Renal cortex interstitium (tissue), 11 donors: ENCODE measurements around the gene BCAR1. TPM values are rescaled to one million over a fixed set of nuclear protein-coding genes. Genes with fewer than 3 reads are reported as not detected.
"Not testable (repeated sequence)": the region's sequence is repeated elsewhere in the genome, so short reads cannot be mapped to it uniquely, and the experiment has no call there.

Experiments used
- DNase-seq, 11 donors: peaks; one replicate each; pipeline ENCODE4 v3.0.0-alpha.2; 2013; ENCODE audit warnings: low read depth in 9 of 11, low spot score in 4 of 11; ENCODE audit errors: extremely low read depth in 1 of 11
- polyA plus RNA-seq, 3 donors: library from polyadenylated mRNA; unstranded; fragments of 120-200 nt; gene quantifications; one replicate each; pipeline ENCODE4 v1.2.1, GENCODE V29; 2013; ENCODE audit not compliant: insufficient read length in 3 of 3

Gene BCAR1
- polyA plus RNA-seq, 3 donors = 40.5 to 66.3 (median 63.9) TPM

DNA sequence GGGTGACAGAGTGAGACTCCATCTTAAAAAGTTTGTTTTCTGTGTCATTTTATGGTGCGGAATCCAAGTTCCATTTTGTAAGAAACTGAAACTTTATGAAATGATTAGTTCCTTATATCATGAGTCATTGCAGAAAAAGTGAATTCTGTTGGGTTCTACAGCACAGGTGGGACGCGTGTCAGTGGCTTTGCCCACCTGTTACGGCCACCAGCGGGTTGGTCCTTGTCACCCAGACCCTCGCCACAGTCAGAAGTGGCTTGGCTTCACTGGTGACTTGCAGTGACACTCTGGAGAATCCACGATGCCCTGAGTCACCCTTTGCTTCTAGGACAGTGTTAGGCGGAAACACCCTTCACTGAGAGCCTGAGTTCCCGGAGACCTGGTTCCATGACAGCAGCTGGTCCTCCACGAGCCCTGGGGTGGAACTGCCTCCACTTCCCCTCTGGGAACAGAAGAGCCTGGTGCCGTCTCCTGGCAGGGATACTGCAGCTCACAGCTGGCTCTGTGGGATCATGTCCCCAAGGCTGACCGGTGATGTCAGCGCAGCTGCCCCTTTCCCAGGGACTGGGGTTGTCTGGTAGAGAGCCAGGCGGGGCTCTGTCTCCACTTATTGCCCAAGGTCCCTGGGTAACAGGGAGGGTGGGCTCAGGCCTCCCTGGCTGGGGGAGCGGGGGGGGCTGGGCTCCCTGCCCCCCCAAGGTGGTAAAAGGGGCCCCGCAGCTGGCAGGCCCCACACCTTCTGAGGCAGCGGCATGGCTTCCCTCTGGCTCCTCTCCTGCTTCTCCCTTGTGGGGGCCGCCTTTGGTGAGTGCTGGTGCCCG lies 33.0 kb downstream of the BCAR1 start, which contains the start of gene CTRB1:
TSS of gene CTRB1 (plus strand) at position 733 of the 821 bp plus-strand sequence. CDS start at position 753, 20 bp downstream.
- DNase-seq = no peak

DNA sequence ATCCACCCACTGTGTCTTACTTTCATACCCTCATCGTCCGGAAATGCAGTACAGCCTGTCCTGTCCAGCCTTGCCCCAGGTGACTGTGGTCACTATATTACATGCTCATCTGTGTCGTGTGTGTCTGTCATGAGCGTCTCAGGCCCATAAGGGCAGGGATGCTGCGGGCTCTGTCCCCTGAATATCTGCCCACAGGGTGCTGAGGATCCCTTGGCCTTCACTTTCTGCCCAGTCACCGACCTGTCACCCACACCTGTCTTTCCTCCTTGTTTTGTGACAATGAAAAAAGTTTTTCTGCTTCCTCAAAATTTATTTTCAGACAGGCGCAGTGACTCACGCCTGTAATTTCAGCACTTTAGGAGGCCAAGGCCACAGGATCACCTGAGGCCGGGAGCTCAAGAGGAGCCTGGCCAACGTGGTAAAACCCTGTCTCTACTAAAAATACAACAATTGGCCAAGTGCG lies 34.0 kb downstream of the BCAR1 start:
- no peak for DNase-seq

DNA sequence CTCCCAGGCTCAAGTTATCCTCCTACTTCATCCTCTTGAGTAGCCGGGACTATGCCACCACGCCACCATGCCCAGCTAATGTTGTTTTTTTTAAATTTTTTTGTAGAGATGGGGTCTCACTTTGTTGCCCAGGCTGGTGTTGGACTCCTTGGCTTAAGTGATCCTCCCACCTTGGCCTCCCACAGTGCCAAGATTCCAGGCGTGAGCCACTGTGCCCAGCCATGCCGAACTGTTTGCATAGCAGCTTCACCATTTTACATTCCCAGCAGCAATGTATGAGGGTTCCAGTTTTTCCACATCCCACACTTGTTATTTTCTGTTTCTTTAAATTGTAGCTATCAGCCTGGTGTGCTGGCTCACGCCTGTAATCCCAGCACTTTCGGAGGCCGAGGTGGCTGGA lies 34.8 kb downstream of the BCAR1 start:
- no peak for DNase-seq

DNA sequence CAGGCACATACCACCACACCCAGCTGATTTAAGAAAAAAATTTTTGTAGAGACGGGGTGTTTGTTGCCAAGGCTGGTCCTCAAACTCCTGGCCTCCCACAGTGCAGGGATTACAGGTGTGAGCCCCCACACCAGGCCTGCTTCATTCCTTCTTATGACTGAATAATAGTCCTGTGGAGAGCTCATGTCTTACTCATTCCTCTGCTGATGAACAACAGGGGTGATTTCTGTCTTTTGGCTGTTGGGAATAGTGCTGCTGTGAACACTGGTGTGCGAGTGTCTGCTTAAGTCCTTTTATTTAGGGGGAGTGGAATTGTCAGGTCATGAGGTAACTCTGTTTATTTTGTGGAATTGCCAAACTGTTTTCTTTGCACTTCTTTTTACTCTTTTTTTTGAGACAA lies 35.3 kb downstream of the BCAR1 start:
- no peak for DNase-seq

DNA sequence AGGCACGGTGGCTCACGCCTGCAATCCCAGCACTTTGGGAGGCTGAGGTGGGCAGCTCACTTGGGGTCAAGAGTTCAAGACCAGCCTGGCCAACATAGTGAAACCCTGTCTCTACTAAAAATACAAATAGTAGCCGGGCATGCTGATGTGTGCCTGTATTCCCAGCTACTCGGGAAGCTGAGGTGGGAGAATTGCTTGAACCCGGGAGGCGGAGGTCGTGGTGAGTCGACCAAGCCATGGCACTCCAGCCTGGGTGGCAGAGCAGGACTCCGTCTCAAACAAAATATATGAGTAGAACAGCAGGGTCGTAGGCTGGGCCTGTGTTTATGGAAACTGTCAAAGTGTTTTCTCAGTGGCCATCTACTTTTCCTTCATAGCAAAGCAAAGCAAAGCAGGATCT lies 40.1 kb downstream of the BCAR1 start:
- not testable (repeated sequence) for DNase-seq

DNA sequence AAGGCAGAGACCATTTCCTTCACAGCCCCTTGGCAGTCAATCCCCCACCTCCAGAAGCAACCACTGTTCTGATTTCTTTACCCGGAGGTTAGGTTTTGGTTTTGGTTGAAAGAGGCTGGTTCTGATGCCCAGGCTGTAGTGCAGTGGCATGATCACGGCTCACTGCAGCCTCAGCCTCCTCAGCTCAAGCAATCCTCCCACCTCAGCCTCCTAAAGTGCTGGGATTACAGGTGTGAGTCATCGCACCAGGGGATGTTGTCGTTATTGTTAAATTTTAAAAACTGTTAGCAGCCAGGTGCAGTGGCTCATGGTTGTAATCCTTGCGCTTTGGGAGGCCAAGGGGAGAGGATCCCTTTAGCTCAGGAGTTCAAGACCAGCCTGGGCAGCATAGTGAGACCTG lies 41.5 kb downstream of the BCAR1 start:
- no peak for DNase-seq

DNA sequence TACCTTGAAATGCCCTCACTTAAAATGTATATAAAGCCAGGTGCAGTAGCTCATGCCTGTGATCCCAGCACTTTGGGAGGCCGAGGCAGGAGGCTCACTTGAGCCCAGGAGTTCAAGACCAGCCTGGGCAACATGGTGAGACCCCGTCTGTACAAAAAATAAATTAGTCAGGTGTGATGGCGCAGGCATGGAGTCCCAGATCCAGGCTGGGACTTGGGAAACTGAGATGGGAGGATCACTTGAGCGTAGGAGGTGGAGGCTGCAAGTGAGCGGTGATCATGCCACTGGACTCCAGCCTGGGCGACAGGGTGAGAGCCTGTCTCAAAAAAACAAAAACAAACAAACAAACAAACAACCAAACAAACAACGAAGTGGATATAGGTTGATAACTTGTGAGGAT lies 41.9 kb downstream of the BCAR1 start:
- not testable (repeated sequence) for DNase-seq

DNA sequence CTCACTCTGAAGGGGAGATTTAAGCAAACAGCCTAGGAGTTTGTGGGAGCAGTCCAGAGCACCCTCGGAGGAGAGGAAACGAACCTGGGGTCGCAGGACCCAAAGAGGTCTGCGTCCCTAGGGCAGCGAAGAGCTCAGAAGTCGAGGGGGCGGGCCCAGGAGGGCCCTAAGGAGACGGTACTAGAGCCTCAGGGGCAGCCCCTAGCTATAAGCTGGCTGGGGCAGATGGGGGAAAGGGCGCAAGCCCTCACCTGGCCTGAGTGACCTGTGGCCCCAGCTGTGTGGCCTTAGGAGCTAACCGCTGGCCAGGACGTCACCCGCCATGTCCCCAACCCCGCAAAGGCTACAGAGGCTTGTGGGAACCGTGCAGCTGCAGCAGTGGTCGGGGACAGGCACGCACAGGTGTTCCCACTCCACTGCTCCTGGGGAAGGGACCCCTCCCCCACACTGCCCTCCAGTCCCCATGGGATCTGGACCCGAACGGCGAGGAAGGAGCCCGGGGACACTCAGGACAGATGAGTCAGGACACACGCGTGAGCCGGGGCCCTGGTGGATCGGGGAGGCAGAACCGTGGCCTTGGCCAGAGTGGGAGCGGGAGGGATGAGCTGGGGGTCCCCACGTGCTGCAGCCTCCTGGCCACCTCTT lies 42.4 kb downstream of the BCAR1 start:
- DNase-seq = no peak

DNA sequence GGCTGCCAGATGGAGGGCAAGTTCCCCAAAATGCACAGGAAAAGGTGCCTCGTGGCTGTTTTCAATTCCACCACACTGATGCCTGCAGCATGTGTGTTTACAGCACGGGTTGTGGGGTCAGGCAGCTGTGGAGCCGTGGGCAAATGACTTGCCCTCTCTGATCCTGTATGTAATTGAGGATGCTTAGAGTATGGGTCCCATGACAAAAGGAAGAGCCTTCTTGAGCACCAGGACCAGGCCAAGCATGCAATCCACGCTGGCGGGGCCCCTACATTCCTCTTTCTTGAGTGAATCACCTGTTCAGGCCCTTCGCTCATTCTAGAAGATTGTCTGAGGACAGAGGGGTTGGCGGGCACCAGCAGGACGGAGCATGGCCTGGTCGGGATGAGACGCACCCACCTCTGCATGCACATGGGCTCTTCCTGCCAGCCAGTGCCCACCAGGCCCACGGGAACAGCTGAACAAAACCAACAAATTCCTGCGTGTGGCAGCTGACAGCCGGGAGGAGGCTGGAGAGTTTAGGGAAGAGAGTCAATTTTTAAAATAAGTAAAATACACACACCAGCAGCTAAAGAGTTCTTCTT lies 43.1 kb downstream of the BCAR1 start:
- DNase-seq = no peak

DNA sequence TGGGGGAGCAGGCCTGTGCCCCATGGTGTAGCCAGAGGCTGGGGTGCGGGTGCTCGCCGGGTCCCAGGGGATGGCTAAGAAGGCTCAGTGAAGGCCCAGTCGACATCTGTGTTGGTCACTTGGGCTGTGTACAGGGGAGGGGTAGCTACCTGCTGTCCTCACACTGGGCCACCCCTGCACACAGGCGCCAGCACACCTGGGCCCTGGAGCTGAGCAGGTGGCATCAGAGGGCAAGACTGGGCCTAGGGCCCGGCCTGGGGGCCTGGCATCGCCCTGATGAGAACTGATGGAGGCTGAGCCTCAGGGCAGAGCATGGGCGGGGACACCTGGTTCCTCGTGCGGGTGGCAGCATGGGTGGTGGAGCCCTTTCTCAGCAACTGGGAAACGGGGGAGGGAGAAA lies 43.6 kb downstream of the BCAR1 start:
- DNase-seq = no peak

DNA sequence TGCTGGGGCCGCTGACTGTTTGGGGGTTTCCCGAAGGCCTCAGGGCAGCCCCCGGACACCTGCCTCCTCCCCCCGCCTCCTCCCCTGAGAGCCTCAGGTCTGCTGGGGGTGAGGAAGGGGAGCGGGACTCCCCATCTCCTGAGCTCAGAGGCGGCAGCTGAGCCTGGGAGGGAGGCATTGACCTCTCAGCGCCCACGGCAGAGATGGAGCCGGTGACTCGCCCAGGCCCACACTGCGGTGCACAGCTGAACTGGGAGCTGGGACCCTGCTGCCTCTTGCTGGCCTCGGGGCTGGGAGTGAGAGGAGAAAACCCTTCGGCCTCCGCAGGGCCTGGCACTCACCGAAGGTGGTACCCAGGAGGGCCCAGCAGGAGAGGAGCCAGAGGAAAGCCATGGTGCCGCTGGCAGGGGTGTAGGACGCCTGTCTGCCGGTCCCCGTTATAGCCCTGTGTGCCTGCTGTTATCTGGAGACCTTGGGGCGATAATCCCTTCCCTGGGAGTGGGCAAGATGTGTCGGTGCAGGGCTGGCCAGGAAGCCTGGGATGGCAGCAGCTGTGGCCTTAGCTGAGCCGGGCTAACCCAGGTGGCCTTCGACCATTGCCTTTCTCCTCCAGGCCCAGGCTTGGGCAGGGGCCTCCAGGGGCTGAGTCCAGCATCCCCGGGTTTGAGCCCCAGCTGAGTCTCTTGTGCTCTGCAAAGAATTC lies 44.5 kb downstream of the BCAR1 start, which contains the start of gene CTRB2:
TSS of gene CTRB2 (minus strand) at position 413 of the 703 bp plus-strand sequence. CDS start at position 393, 20 bp downstream.
- DNase-seq = no peak

DNA sequence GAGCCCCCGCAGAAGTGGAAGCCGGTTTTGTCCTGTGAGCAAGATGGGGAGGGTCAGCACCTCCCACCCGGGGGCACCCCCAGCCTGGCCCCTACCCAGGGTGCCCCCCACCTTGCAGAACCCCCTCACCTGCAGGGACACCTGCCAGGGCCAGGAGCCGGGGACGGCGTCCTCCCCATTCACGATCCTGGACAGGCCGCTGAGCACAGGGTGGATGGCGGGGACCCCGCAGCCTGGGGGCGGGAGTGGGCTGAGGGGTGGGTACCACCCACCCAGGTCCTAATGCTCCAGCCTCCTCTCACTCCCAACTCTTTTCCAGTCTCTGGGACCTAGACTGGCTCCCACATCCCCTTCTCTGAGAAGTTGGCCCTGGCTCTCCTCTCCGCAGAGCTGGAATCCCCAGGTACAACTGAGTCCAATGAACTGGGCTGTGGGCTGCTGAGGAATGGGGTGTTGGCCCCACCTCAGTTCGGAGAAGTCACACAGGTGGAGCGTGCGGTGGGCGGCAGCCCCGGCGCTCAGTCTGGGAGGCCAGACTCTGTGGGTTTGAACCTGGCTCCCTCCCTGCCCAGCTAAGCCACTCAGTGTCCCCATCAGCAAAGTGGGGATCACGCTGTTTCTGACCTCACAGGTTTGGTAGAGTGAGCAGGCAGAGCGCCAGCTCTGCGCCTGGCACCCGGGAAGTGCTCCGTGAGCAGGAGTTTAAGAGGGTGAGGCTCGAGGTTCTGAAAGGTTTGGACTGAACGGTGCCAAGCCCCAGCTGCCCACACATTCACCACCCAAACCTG lies 45.3 kb downstream of the BCAR1 start:
- not testable (repeated sequence) for DNase-seq

DNA sequence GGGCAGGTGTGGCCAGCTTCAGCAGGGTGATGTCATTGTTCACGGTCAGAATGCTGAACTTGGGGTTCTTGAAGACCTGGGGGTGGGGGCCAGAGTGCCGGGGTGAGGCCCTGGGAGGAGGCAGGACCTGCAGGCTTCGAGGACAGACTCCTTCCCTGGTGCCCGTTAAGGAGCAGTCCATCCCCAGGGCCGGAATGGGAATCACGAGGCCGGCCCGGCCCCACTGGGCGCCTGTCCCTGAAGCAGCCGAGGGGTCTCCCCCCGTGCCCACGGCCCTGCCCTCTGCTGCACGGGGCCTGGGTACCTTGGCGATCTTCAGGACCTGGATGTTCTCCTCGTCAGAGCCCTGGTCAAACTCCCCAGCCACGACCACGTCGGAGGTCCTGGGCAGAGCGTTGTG lies 46.0 kb downstream of the BCAR1 start:
- DNase-seq = not testable (repeated sequence)

DNA sequence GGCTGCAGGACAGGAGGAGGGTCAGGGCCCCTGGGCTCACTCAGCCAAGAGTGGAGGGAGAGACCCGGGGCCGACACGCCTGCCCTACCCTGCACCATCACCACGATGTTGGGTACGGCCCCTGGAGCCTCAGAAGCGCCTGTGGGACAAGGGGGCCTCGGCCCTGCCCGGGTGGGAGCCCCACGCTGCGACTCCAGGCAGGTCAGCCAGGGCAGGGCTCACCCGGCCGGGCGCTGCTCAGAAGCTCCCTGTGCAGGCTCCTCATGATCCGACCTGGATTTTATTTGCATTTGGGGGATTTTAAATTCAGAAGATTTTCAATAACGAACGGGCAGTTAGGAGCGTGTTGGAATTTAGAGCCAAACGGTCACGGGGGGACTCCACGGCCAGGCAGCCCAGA lies 46.5 kb downstream of the BCAR1 start:
- DNase-seq = not testable (repeated sequence)

DNA sequence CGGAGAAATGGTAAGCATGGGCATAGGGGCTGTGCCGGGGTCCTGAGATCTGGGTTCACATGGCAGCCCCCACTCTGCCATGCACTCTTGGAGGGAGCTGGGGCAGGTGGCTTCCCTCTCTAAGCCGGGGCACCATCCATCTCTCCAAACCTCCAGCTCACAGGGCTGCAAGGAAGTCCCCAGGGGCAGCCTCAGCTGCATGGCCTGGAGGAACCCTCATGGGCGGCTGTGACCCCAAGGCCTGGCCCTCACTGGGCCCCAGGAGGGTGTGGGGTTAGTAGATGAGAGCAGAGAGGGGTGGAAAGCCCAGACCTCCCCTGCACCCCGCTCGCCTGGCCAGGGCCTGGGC lies 47.0 kb downstream of the BCAR1 start:
- no peak for DNase-seq

DNA sequence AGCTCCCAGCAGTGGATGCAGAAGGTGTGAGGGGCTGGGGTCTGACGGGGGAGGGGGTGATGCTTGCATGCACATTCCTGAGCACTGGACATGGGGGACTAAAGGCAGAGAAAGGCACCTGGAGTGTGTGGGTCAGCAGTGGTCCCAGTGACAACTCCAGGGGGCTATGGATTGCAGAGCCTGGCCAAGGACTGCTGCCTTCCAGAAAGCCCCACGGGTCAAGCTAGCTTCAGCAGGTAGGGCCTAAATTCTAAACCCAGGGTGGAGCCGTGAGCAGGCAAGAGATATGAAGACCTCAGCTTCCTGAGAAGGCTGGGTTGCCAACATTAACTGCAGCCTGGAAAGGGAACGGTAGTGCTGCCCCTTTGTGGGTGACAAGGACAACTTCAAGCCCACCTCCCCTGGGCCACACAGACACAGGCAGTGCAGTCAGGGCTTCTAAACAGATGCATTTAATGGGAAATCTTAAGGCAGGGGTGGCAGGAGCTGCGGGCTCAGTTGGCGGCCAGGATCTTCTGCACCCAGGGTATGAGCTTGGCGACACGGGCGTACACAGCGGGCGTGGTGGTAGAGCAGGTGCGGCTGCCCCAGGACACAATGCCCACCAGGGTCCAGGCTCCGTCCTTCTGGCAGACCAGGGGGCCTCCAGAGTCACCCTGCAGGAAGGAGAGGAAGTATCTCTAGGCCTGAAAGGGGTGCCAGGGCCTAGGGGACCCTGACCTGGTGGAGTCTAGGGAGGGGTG lies 47.6 kb downstream of the BCAR1 start:
- DNase-seq = no peak

DNA sequence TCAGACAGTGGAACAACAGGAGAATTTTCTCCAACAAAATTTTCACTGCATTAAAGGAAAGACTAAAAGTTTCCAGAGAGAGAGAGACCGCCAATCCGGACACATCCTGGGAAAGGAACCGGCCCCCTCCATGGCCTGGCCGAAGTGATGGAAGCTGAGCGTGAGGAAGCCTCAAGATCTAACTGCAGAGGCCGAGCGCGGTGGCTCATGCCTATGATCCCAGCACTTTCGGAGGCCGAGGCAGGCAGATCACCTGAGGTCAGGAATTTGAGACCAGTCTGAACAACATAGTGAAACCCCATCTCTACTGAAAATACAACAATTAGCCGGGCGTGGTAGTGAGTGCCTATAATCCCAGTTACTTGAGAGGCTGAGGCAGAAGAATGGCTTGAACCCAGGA lies 48.3 kb downstream of the BCAR1 start:
- DNase-seq = no peak

DNA sequence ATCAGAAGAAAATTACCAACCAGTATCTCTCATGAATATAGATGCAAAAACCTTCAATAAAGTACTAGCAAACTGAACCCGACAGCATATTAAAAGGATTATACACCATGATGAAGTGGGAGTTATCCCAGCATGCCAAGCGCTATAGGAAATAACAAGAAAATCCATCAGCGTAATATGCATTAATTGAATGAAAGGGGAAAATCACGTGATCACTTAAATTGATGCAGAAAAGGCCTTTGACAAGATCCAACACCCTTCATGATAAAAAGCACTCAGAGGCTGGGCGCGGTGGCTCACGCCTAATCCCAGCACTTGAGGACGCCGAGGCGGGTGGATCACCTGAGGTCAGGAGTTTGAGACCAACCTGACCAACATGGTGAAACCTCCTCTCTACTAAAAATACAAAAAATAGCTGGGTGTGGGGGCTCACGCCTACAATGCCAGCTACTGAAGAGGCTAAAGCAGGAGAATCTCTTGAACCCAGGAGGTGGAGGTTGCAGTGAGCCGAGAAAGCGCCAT lies 49.3 kb downstream of the BCAR1 start:
- DNase-seq = no peak
